CD4-positive, alpha-beta T cell (primary cell): Measurements from ENCODE around the gene MSH2. TPM values are rescaled to one million over a fixed set of nuclear protein-coding genes. Genes with fewer than 3 reads are reported as not detected.
A peak's percentile ranks its signal among the peaks of the same experiment; 100 is the strongest.

Source experiments
- ATAC-seq: fragments of 200-7000 bp; cut with Tn5 transposase; one replicate; pipeline ENCODE4 v1.10.0; 2022; ENCODE audit warnings: mild to moderate bottlenecking; ENCODE audit not compliant: poor library complexity
- CTCF ChIA-PET: fragments of 350-600 bp; sonication (Branson Sonifier 250); formaldehyde crosslinking; loops from one replicate; lab custom pipeline; 2021; ENCODE audit warnings: antibody characterized with exemption, inconsistent platforms; lab: Charles Lee
- POLR2A ChIA-PET: fragments of 350-600 bp; sonication (Branson Sonifier 250); formaldehyde crosslinking; loops from one replicate; lab custom pipeline; 2021; ENCODE audit warnings: antibody characterized with exemption, inconsistent platforms; lab: Charles Lee
- DNase-seq, 14 experiments: peaks; one replicate each; pipeline ENCODE4 v3.0.0-alpha.2; 2013 to 2020; ENCODE audit warnings: mixed read lengths in 2 of 14
- H3K27ac ChIP-seq, 2 donors: one replicate each; pipeline versions ENCODE4 v1.5.1 to v1.7.0; 2013; ENCODE audit warnings: low read length in 2 of 2, low read depth in 1 of 2, mild to moderate bottlenecking in 1 of 2
- H3K27me3 ChIP-seq, 2 experiments: 1 replicate in 1 of 2; 2 replicates in 1 of 2; pipeline versions ENCODE4 v1.6.1 to v1.7.0; 2013; ENCODE audit warnings: low read length in 2 of 2, control low read depth in 1 of 2, mild to moderate bottlenecking in 1 of 2, moderate library complexity in 1 of 2; ENCODE audit not compliant: insufficient read depth in 2 of 2, control insufficient read depth in 1 of 2
- H3K36me3 ChIP-seq: one replicate; pipeline ENCODE4 v1.6.1; 2013; ENCODE audit warnings: low read length, control low read depth; ENCODE audit not compliant: insufficient read depth
- H3K4me1 ChIP-seq: one replicate; pipeline ENCODE4 v1.6.1; 2013; ENCODE audit warnings: low read length, control low read depth; ENCODE audit not compliant: insufficient read depth
- H3K4me3 ChIP-seq: one replicate; pipeline ENCODE4 v1.5.1; 2013; ENCODE audit warnings: mild to moderate bottlenecking, low read length, moderate library complexity
- H3K9me3 ChIP-seq, 2 experiments: 1 replicate in 1 of 2; 2 replicates in 1 of 2; pipeline versions ENCODE4 v1.6.1 to v1.7.0; 2013; ENCODE audit warnings: low read length in 2 of 2, mild to moderate bottlenecking in 2 of 2, control low read depth in 1 of 2, moderate library complexity in 1 of 2; ENCODE audit not compliant: control insufficient read depth in 1 of 2, insufficient read depth in 1 of 2
- H3K27ac Mint-ChIP-seq: one replicate; pipeline ENCODE4 v1.8.0; 2020; ENCODE audit warnings: mixed read lengths
- H3K27me3 Mint-ChIP-seq: one replicate; pipeline ENCODE4 v1.8.0; 2021; ENCODE audit warnings: mixed read lengths
- H3K36me3 Mint-ChIP-seq: one replicate; pipeline ENCODE4 v1.8.0; 2021; ENCODE audit warnings: low read depth, mixed read lengths
- H3K4me1 Mint-ChIP-seq: one replicate; pipeline ENCODE4 v1.8.0; 2021; ENCODE audit warnings: low read depth, mixed read lengths
- H3K4me3 Mint-ChIP-seq: one replicate; pipeline ENCODE4 v1.8.0; 2020; ENCODE audit warnings: mild to moderate bottlenecking, mixed read lengths
- H3K9me3 Mint-ChIP-seq: one replicate; pipeline ENCODE4 v1.8.0; 2020; ENCODE audit warnings: mixed read lengths
- intact Hi-C, 2 experiments: fragments of 100-400 bp; cut with DNase I in 1 of 2; cut with micrococcal nuclease in 1 of 2; formaldehyde crosslinking; loops; one replicate each; pipeline versions ENCODE4 v1.15.1 to v1.9.0; 2023 to 2025; cut with DNase I, micrococcal nuclease
- total RNA-seq, 174 experiments: library from RNA in 2 of 174; stranded (reverse) in 2 of 174; gene quantifications; one replicate each; pipeline ENCODE4 v1.2.3 and lab custom pipeline; 2021 to 2026
- TF ChIP-seq, protein P1 (sequence below): fragments of 200-600 bp; IDR thresholded peaks from one replicate; pipeline ENCODE4 v1.8.0; 2022; ENCODE audit warnings: antibody characterized with exemption, mild to moderate bottlenecking

Gene MSH2
- total RNA-seq, 2 experiments from 2014 or later, result 7.1 to 8.2 TPM

DNA sequence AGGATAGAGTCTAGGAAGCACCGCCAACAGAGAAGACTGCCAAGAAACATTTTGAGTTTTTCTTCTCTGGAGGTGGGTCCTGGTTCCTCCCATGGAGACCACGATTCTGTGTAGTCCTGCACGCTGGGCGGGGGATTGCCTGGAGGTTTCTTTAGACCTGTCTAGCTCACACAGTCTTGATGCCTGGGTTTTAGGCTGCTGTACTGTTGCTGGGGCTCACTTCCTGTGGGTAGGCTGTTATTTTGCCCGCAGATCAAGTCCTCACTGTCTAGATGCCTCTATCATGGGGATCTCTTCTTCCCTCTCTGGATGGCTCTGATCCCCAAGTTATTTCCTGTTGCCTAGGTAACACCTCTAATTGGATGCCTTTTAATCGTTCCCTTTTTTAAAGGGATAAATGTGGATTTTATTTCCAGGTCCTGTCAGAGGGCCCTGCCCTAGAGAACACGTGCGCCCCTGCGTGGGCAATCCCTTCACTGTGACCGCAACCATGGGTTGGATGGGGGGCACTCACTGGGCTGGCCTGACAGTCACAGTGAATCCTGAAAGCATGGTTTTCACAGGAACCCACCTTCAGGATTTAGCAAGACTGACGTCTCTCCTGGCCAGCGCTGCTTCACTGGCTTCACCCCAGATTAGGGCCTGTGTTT, 115.7 kb downstream of the MSH2 start:
- peaks cover 18% of the 10 kb centered on the region for H3K4me1 ChIP-seq
- H3K4me3 Mint-ChIP-seq, result peak overlapping the region; percentile 74
- H3K27me3 ChIP-seq, result no peaks in the 10 kb centered on the region
- intact Hi-C loops, result loop anchor here in 1 of 2 experiments (5.0 kb wide), 1 partner anchor 249 kb away; no protein-coding TSS in a partner anchor
- no peak overlapping the region for H3K27ac Mint-ChIP-seq
- no peak overlapping the region for H3K4me3 ChIP-seq
- DNase-seq (no peak), ATAC-seq (no peak)
- ChIA-PET POLR2A (no interaction called here), CTCF (no interaction called here)
- H3K36me3 ChIP-seq, result no peaks in the 10 kb centered on the region
- TF ChIP-seq, protein P1, sequence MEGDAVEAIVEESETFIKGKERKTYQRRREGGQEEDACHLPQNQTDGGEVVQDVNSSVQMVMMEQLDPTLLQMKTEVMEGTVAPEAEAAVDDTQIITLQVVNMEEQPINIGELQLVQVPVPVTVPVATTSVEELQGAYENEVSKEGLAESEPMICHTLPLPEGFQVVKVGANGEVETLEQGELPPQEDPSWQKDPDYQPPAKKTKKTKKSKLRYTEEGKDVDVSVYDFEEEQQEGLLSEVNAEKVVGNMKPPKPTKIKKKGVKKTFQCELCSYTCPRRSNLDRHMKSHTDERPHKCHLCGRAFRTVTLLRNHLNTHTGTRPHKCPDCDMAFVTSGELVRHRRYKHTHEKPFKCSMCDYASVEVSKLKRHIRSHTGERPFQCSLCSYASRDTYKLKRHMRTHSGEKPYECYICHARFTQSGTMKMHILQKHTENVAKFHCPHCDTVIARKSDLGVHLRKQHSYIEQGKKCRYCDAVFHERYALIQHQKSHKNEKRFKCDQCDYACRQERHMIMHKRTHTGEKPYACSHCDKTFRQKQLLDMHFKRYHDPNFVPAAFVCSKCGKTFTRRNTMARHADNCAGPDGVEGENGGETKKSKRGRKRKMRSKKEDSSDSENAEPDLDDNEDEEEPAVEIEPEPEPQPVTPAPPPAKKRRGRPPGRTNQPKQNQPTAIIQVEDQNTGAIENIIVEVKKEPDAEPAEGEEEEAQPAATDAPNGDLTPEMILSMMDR, result no peak
- no peaks in the 10 kb centered on the region for H3K9me3 Mint-ChIP-seq
- no peak overlapping the region for H3K27ac ChIP-seq
- no peaks in the 10 kb centered on the region for H3K36me3 Mint-ChIP-seq
- no peaks in the 10 kb centered on the region for H3K9me3 ChIP-seq
- peaks cover 11% of the 10 kb centered on the region for H3K4me1 Mint-ChIP-seq
- H3K27me3 Mint-ChIP-seq, result no peaks in the 10 kb centered on the region

DNA sequence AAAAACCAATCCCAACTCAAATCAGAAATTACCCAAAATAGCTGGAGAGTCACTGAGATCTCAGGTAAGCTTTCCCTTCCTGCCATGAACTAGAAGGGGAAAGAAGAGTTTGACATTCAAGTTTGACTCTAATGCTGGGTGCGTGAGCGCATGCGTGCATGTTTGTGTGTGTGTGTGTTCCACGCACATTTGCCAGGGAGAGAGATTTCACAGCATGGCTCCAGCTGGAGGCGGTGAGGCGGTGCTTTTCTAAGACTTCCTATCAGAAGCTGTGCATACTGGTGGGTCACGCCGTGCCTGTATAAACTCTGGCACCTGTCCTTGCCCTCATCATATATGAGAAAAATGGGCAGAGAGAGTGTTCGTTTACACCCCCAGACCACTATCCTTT, 116.2 kb downstream of the MSH2 start:
- H3K27ac Mint-ChIP-seq, result no peak overlapping the region
- H3K36me3 Mint-ChIP-seq, result no peaks in the 10 kb centered on the region
- peaks cover 11% of the 10 kb centered on the region for H3K4me1 Mint-ChIP-seq
- H3K4me3 Mint-ChIP-seq, result peak overlapping the region; percentile 74
- no peaks in the 10 kb centered on the region for H3K36me3 ChIP-seq
- H3K9me3 Mint-ChIP-seq, result no peaks in the 10 kb centered on the region
- ChIA-PET POLR2A (no interaction called here), CTCF (no interaction called here)
- H3K27me3 ChIP-seq, result no peaks in the 10 kb centered on the region
- TF ChIP-seq, protein P1, result no peak
- no peaks in the 10 kb centered on the region for H3K27me3 Mint-ChIP-seq
- no peak for ATAC-seq
- H3K4me1 ChIP-seq, result peaks cover 18% of the 10 kb centered on the region
- intact Hi-C loops, result loop anchor here in 1 of 2 experiments (5.0 kb wide), 1 partner anchor 248 kb away; no protein-coding TSS in a partner anchor
- H3K9me3 ChIP-seq, result no peaks in the 10 kb centered on the region
- DNase-seq, result no peak
- H3K4me3 ChIP-seq, result no peak overlapping the region
- no peak overlapping the region for H3K27ac ChIP-seq

DNA sequence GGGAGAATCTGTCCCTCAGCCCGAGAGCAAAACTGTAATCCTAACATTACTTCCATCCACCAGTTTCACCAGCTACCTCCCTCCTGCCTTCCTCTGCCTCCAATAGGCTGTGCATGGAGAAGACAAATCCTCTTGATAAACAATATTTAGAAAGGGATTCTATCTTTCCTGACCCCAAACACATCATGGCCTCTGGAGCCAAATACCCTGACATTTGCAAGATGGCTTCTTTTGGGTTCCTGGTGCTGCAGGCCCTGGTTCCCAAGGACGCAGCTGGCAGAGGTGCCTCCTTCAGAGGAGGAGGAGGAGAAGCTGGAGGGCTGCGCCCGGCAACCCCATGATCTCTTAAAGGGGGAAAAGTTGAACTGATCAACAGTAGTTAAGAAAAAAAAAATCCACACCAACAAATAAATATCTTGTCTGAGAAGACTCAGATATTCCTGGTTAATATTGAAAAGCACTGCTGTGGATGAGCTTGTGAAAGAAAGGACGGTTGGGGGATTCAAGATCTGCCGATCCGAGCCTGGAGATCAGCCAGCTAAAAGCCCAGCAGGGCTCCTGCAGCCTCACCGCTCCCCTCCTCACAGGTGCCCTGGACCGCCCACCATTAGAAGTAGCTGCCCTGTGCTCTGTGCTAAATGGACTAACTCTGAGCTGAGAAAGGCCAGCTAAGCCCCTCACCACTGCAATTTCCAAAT, 116.8 kb downstream of the MSH2 start:
- no peaks in the 10 kb centered on the region for H3K27me3 Mint-ChIP-seq

More for the DNA sequence above, 116.8 kb downstream of the MSH2 start:
- no peaks in the 10 kb centered on the region for H3K27me3 ChIP-seq
- peaks cover 18% of the 10 kb centered on the region for H3K4me1 ChIP-seq
- peaks cover 11% of the 10 kb centered on the region for H3K4me1 Mint-ChIP-seq
- intact Hi-C loops, result loop anchor here in 1 of 2 experiments (1.0 to 5.0 kb wide), 2 partner anchors 116 to 248 kb away; partner anchors contain the start of gene MSH2
- no peak overlapping the region for H3K27ac ChIP-seq
- H3K36me3 Mint-ChIP-seq, result no peaks in the 10 kb centered on the region
- DNase-seq, result no peak
- TF ChIP-seq, protein P1, result no peak
- ATAC-seq, result no peak
- H3K36me3 ChIP-seq, result no peaks in the 10 kb centered on the region
- ChIA-PET CTCF (no interaction called here), POLR2A (no interaction called here)
- H3K9me3 Mint-ChIP-seq, result no peaks in the 10 kb centered on the region
- peak overlapping the region; percentile 75 for H3K4me3 Mint-ChIP-seq
- H3K4me3 ChIP-seq, result no peak overlapping the region
- H3K9me3 ChIP-seq, result no peaks in the 10 kb centered on the region
- H3K27ac Mint-ChIP-seq, result peak overlapping the region; percentile 37
